GOT3 (cell line): ENCODE data around the gene FICD.
"Not testable (repeated sequence)": the region's sequence is repeated elsewhere in the genome, so short reads cannot be mapped to it uniquely, and the experiment has no call there.

Source experiments
- DNase-seq: peaks from one replicate; lab custom pipeline; 2025; ENCODE audit warnings: mixed read lengths; lab: John Stamatoyannopoulos, UW

Gene FICD

DNA sequence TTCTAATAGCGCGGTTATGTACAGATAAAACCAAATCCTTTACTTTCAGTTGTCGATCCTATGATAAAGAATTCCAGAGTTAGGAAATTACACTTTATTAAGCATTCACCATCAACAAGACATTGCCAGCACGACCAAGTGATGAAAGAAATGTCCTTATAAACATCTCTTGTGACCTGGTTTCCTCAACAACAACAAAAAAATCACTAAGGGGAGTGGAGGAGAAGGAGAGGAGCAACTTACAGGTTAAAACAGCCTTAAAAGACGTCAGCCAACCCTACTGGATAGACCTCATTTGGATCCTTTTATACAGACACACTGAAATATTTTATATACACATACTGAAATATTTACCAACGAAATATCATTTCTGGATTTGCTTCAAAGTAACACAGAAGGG lies 23.1 kb downstream of the FICD start:
- no peak for DNase-seq

DNA sequence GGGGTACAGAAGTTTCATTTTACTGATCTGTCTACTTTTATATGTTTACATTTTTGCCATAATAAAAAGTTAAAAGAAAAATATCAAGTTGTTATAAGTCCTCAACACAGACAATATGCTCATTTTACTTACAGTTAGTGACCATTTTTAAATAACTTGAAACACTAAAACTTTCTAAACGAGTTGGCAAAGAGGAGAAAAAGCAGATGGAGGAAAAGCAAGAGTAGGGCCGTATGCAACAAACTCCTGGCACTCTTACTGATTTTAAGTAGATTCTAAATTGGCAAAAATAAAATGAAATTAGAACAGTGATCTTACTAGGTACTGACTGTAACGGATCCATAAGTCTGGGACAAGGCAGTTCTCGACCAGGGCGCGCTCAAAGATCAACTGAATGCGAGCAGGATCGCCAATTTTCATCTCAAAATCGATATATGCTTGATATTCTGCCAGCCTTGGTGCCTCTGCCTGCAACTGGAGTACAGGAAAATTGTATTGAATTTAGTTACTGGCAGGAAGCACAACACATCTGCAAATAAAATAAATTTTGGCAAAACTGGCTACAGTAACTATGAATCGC lies 23.6 kb downstream of the FICD start:
- DNase-seq, result no peak

DNA sequence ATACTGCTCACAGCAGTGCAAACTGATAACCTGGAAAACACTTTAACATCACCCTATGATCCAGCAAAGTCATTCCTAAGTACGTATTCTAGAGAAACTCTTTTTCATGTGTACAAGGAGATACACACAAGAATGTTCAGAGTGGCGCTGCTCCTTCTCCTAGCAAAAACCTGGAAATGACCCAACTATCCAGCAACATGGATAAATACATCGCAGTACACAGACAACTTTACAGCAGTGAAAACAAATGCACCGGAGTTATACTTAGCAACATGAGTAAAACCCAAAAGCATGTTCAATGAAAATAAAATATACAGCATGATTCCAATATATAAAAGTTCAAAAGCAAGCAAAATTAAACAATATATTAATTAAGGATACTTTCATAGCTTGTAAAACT lies 27.2 kb downstream of the FICD start:
- DNase-seq, result no peak

DNA sequence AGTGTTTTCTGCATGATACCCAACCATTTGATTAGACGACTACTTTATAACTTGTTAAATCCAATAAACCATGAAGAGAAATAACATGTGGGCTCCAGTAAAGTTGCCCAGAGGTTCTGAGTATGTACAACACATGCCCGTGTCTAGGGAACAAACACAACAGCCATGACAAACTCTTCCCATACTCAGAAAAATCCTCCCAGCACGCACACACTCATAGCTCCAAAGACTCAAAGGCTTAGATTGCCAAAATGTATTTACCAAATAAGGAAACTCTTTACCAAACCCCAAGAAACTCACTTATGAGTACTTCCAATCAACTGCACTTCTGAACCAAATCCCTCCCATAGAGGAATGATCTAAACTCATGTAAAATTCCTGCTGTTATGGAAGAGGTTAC lies 28.6 kb downstream of the FICD start:
- no peak for DNase-seq

DNA sequence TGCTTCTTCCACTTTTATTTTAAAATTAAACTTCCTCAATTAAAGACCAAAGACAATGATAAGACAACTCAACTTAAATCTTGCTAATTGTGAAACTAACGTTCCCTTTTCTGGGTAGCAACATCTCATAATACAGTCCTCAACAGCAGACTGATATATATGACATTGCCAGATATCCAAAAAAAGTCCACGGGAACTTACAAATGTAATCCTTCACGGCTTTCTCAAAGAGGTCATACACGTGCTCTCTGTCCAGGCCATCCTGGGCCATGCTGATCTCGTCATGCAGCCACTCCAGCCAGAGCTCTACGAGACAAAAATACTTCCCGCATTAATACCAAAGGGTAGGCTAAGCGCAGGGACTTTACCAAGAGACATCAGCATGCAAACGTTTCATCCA lies 32.6 kb downstream of the FICD start:
- DNase-seq, result no peak

DNA sequence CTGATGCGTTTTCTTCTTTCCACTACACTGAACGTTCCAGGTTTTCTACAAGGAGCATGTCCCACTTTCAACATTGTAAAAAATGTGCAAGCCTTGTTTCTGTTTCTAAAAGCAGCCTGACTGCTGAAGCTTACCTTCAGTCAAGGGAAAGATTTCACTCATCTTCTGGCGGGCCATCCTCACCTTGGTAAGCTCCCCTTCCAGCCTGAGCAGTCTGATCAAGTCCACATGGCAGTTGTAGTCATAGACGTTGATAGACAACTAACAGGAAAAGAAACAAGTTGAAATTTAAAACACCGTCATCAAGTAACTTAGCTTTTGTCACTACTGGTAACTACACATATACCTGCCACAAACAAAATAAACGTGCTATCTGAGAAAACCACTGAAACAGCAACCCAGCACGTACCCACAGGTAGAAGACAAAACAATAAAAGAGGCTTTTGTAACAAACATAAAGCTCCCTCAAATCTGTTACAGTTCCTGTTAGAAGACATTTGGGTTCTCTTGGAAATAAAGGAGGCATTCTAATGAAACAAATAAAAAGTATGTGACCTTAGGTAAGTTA lies 34.0 kb downstream of the FICD start:
- no peak for DNase-seq

DNA sequence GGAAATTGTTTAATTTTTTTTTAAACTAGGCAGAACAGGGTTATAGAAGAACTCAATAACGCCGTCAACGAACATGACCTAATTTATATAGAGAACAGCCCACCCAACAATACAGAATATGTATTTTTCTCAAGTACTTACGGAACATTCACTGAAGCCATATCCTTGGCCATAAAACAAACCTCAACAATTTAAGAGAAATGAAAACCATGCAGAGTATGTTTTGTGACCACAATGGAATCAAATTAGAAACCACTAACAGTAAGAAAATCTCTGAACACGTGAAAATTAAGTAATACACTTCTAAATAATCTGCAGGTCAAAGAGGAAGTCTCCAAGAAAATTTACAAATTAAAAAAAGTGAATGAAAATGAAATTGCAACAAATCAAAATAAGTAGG lies 36.5 kb downstream of the FICD start:
- no peak for DNase-seq

DNA sequence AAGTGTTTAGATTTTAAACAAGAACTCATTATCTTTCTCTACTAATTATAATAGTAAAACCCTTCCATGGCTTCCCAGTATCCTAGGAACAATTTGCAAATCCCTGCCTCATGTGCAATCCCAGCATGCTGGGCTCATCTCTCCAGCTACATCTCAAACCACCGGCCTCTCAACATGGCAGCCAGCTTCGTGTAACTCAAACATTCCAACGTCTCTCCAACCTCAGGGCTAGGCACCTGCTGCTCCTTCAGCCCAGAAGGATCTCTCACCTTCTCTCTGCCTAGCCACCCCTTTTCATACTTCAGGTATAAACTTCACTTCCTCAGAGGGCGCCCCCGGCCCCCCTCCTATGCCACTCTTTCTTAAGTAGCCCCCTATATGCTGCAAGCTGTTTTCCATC lies 38.7 kb downstream of the FICD start:
- DNase-seq, result no peak

DNA sequence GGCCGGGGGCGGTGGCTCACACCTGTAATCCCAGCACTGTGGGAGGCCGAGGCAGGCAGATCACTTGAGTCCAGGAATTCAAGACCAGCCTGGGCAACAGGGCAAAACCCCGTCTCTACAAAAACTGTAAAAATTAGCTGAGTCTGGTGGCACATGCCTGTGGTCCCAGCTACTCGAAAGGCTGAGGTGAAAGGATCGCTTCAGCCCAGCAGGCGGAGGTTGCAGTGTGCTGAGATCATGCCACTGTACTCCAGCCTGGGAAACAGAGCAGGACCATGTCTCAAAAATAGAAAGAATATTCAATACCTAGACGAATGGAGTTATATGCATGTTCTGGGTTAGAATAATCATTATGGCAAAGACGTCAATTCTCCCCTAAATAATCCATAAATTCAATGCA lies 40.3 kb downstream of the FICD start:
- DNase-seq, result not testable (repeated sequence)

DNA sequence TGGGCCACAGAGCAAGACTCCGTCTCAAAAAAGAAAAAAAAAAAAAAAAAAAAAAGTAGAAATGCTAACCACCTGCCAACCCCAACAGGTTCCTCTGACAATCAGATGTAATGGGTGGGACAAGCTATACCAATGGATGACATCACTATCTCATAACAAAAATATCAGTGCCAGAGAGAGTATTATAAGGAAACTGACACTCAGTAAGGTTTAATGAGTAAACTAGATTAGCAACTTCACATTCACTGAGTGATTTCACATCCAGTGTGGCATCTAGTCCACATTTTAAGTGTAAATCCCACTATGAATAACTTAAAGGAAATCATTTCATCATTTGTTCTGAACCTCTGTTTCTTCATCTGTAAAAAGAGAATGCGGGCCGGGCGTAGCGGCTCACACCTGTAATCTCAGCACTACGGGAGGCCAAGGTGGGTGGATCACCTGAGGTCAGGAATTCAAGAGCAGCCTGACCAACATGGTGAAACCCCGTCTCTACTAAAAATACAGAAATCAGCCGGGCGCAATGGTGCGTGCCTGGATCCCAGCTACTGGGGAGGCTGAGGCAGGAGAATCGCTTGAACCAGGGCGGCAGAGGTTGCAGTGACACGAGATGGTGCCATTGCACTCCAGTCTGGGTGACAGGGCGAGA lies 44.1 kb downstream of the FICD start:
- DNase-seq, result no peak

DNA sequence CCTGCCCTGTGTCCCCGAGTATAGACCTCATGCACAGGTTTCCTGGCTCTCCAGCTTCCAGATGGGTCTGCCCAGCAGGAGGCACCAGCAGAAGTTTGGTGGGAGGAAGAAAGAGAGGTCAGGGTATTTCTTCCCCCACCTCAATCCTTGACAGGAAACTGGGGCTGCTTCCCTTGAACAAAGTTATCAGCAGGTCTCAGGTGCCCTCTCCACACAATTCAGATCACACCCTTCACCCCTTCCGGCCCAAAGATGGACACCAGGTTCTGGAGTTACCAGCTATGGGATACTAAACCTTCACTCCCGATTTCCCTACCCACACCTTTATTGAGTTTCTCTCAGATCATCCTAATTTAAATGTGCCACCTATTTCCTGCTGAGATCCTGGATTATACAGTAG lies 44.7 kb downstream of the FICD start:
- DNase-seq, result no peak

DNA sequence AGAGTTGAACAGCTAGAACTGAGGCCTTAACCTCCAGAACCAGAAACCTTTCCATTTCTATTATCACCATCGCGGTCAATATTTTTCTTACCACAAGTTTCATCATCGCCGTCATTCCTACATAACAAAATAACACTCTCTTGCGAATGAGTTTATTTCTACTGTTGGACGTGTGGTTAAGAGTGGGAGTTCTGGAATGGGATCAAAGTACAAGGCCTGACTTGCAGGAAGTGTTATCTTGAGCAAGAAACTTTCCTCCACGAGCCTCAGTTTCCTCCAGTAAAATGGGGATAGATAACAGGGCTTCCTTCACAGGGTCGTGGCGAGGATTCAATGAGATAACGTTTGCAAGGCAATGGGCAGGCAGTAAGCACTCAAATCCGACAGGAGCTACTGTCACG lies 45.2 kb downstream of the FICD start:
- no peak for DNase-seq

DNA sequence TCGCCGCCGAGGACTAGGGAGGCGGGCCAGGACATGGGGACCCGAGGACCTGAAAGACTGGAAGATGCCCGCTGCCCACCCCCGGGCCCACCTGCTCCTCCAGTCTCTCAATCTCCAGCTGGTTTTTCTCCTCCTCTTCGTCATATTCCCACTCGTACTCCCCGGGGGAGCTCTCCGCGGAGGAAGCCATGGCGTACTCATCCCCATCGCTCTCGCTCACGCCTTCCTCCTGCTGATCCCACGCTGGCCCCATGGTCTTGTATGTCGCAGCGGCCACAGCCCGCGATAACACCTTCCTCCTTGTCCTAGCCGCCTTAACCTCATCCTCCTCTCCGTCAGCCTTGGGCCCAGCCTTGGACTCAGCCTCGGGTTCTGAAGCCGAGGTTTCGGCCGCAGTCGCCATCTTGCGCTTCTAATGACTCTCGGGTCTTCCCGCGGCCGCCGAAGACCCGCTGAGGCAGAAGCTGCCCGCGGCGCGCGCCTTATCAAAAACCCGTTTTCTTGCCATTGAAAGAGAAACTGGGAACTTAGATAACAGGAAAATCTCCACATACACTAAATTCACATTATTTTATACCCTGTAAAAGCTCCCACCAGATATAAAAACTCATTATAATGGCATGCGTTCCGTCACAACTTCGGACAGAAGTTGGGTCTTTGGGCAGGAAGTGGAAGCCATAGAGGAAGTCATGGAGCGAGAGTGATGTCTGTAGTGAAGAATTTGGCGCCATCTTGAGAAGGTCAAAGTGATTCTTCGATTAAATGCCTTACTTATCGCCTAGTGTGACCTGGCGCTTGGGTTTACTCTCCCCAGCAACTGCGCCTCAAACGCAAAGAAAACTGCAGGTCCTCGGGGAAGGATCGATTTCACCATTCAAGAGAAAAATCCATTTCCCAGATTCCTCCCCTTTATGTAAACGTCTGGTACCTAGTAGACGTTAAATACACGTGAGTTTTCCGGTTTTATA lies 46.0 kb downstream of the FICD start, which contains the start of gene SART3:
TSS of gene SART3 (minus strand) at position 422 of the 968 bp plus-strand sequence. CDS start at position 403, 19 bp downstream.
- DNase-seq, result peak; percentile 38

DNA sequence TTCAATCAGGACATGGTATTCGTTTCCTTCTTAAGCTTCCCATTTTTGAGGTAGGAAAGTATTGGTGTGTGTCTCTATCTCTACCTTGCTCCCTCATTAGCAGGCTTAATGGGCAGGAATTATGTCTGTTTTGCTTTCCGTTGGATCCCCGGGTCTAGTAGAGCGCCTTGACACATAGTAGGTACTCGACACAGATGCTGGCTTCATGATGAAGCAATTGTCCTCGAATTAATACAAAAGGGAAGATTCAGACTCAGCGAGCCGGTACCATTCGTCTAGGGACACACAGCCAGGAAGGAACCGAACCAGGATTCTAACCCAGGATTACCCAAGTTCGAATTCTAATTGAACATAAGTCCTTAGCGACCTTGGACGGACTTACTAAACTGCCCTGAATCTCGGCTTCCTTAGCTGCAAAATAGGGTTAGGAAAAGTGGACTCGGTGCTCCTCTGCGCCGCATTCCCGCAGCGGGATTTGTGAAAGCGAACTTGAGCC lies 46.8 kb downstream of the FICD start:
- no peak for DNase-seq

DNA sequence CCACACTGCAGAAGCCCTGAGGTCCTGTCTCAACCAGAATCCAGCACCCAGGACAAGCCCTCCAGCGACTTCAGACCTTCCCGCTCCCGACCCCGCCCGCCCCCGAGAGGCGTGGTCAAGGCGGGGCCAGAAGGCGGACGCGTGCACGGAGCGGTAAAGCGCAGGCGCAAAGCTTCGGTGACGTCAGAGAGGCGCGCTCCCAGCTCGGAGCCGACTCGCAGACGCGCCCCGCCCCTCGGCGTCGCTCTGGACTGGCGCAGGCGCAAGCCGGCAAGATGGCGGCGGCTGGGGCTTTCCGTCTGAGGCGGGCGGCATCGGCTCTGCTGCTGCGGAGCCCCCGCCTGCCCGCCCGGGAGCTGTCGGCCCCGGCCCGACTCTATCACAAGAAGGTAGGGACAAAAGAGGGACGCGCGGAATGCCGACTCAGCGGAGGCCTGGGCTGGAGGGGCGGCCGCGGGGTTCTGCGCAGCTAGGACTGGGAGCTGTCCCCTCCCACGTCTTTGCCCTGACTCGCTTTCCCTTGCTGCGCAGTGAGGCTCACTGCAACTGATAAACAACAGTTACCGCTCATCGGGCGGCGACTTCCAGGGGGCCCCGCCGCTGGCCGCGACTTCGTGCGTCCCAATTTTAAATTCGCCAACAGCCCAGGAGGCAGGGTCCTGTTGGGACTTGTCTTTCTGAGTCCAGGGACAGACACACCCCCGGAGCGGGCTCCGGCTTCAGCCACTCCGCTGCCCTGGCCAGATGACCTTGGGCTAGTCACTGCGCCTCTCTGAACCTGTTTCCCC lies 47.5 kb downstream of the FICD start, which contains the start of gene ISCU:
TSS of gene ISCU (plus strand) at position 249 of the 788 bp plus-strand sequence. CDS start at position 276, 27 bp downstream.
- DNase-seq, result peak; percentile 87

DNA sequence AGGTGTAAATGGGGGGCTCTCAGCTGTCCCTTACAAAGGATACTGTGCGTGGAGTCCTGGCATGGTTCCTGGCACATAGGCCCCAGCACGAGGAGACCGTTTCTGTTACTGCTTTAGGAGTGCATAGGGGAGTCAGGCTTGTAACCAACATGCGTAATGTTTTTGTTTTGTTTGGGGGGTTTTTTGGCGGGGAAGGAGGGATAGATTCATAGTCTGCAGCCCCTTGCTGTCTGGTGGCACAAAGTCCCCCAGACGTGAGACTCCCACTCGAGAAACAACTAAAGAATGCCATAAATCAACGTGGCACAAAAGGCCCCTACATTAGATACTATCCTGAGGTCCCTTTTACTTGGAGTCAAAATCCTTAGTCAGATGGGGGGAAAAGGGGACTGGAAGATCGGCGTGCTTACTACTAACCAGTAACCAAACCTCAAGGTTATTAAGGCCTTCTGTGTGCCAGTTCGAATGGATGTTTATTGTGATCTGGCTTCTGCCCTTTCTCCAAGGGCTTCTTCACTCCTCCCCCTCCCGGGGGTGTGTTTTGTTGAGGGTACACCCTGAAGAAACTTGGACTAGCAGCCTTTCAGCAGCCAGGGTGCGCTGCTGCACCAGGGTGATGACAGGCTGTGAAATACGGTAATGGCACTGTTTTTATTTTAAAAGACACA lies 48.2 kb downstream of the FICD start:
- DNase-seq, result peak; percentile 19

DNA sequence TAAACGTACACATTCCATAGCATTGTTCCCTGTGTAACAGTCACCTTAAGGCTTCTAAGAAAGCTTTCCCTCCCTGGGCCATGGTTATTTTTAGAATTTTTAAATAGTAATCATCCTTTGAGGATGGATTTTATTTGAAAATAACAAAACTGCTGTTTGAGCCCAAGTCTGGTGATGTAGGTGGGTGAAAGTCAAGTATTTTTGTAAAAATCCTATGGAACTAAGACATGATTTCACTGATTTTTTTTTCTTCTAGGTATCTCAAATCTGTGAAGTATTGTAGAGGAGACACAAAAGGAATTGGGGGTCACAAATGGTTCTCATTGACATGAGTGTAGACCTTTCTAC lies 48.7 kb downstream of the FICD start:
- no peak for DNase-seq

DNA sequence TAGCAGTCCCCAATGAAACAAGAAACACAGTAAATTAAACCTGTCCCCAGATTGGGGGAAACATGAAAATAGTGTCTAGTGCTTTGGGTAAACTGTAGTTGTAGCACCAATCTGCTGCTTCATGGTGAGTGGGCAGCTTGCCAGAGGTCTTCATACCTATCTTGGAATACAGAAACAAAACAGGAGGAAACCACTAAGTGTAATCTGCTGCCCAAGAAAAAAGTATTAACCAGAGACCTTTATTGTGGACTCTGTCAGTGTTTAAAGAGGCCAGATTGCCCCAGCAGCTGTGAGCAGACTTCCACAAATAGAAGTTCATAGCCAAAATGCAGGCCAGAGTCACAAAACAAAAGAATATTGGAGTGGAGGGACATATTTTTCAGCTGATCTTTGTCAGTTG lies 49.6 kb downstream of the FICD start:
- DNase-seq, result no peak

DNA sequence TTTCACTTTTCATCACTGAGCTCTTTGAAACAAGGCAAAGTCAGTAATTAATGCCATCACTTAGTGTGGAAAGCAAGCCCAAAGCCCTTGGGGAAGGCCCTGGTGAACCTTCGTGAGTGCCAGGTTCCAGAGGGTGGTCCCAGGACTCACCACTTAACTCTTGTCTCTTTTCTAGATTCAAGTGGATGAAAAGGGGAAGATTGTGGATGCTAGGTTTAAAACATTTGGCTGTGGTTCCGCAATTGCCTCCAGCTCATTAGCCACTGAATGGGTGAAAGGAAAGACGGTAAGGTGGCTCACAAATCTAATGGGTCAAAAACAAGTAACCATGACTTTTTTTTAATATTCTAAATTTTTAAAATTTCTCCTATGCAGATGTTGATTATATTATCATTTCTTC lies 50.1 kb downstream of the FICD start:
- DNase-seq, result no peak

DNA sequence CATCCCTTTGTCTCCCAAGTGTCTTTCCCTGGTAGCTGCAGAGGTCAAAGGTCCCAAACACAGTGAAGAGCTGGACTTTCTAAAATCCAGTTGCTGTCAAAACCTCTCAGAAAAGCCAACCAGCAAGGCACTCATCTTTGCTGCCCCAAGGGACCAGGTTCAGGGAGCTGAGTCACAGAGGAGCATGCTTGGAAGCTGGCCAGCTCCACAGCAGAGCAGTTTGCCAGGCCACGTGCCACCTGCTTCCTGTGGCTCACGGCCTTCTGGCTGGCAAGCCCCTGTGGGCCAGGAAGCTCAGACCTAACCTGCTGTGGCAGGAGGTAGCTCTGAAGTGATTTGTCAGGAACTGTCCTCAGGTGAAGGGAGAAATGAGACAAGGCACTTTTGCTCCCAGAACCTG lies 50.9 kb downstream of the FICD start:
- no peak for DNase-seq

DNA sequence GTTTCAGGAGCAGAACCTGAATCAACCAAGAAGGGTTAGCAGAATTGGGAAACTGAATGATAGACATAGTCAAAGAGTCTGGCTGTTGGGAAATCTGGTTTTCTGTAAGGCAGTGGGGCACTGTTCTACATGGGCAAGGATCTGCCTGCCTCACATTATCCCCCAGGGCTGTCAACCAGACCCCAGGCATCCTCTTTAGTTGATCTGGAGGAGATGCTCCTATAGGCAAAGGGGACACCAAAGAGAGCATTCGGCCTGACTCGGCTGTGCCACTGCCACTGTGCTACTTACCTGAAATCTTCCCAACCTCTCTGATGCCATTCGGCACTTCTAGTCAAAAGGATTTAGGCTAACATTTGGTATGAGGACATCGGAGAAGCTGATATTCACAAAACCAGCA lies 51.4 kb downstream of the FICD start:
- DNase-seq, result no peak
